Activated CD8-positive, alpha-beta memory T cell treated with anti-CD3 and anti-CD28 coated beads, Interleukin-2, amount 50 U/mL, for 24 hours (primary cell): Measurements from ENCODE around the gene PLA2G4C.
"Not testable (repeated sequence)": the region's sequence is repeated elsewhere in the genome, so short reads cannot be mapped to it uniquely, and the experiment has no call there.

Experiments
- DNase-seq: peaks from one replicate; pipeline ENCODE4 v3.0.0-alpha.2; 2020; ENCODE audit errors: extremely low read depth

Gene PLA2G4C

GRCh38 chr19:48108997-48109782 is 1.4 kb downstream of the PLA2G4C start:
- DNase-seq = no peak

- DNase-seq = no peak
Measured at GRCh38 chr19:48103922-48104321, 6.7 kb downstream of the PLA2G4C start.

- DNase-seq = no peak
Measured at GRCh38 chr19:48102870-48103751, 7.5 kb downstream of the PLA2G4C start.

- no peak for DNase-seq
Measured at GRCh38 chr19:48095612-48096175, 14.9 kb downstream of the PLA2G4C start.

GRCh38 chr19:48094855-48095203 is 15.8 kb downstream of the PLA2G4C start:
- DNase-seq = no peak

GRCh38 chr19:48094129-48094854 is 16.3 kb downstream of the PLA2G4C start:
- DNase-seq = no peak

- DNase-seq = not testable (repeated sequence)
Measured at GRCh38 chr19:48091111-48091718, 19.4 kb downstream of the PLA2G4C start.

GRCh38 chr19:48090281-48090802 is 20.3 kb downstream of the PLA2G4C start:
- DNase-seq = no peak

- DNase-seq = not testable (repeated sequence)
Measured at GRCh38 chr19:48088991-48089390, 21.6 kb downstream of the PLA2G4C start.

GRCh38 chr19:48085904-48086864 is 24.4 kb downstream of the PLA2G4C start:
- DNase-seq = no peak

GRCh38 chr19:48085076-48085475 is 25.5 kb downstream of the PLA2G4C start:
- no peak for DNase-seq

- DNase-seq = no peak
Measured at GRCh38 chr19:48081106-48081505, 29.5 kb downstream of the PLA2G4C start.

- not testable (repeated sequence) for DNase-seq
Measured at GRCh38 chr19:48070177-48070769, 40.3 kb downstream of the PLA2G4C start.

- DNase-seq = no peak
Measured at GRCh38 chr19:48069435-48069834, 41.2 kb downstream of the PLA2G4C start.

GRCh38 chr19:48064509-48064908 is 46.1 kb downstream of the PLA2G4C start:
- no peak for DNase-seq

- DNase-seq = no peak
Measured at GRCh38 chr19:48061401-48062344, 48.9 kb downstream of the PLA2G4C start.

GRCh38 chr19:48060381-48060780 is 50.2 kb downstream of the PLA2G4C start:
- DNase-seq = no peak

GRCh38 chr19:48059331-48059730 is 51.3 kb downstream of the PLA2G4C start:
- no peak for DNase-seq
